Measurements from ENCODE around the gene KCNC4.

GRCh38 chr1:110174961-110175360, 35.2 kb upstream of the KCNC4 start:
- TF ChIP-seq REST (IDR thresholded peaks at IDR 0.05) (no peak), HDAC2 (IDR thresholded peaks at IDR 0.05) (no peak), POLR2A (IDR thresholded peaks at IDR 0.05; ENCODE audit: low read length) (no peak)

Measured in A549 (cell line).